ENCODE results near the gene RHOD.

GRCh38 chr11:67073908-67074307 lies 17.3 kb downstream of the RHOD start:
- TF ChIP-seq POLR2A (IDR thresholded peaks at IDR 0.05; ENCODE audit: low read length) (no peak), GATA1 (IDR thresholded peaks at IDR 0.05; ENCODE audit: low read depth, low read length) (no peak)
